ENCODE data around the gene BCOR. TPM values are rescaled to one million over a fixed set of nuclear protein-coding genes. Genes with fewer than 3 reads are reported as not detected.

Gene BCOR
- polyA plus RNA-seq, 1 of the 3 experiments (the other 2 are of a cell fraction) = 8.8 TPM

- TF ChIP-seq SMC3 (IDR thresholded peaks at IDR 0.05; ENCODE audit: low read depth, low read length) = no peak
- TF ChIP-seq FOXJ3 (CRISPR knock-in tag; IDR thresholded peaks at IDR 0.05) = no peak; the same call in 1 of the 2 replicates
- TF ChIP-seq, protein P1, sequence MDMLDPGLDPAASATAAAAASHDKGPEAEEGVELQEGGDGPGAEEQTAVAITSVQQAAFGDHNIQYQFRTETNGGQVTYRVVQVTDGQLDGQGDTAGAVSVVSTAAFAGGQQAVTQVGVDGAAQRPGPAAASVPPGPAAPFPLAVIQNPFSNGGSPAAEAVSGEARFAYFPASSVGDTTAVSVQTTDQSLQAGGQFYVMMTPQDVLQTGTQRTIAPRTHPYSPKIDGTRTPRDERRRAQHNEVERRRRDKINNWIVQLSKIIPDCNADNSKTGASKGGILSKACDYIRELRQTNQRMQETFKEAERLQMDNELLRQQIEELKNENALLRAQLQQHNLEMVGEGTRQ (IDR thresholded peaks at IDR 0.05; ENCODE audit: borderline replicate concordance, low read depth, low read length) = no peak
- TF ChIP-seq TCF12 (IDR thresholded peaks at IDR 0.05) = no peak
- no peak for TF ChIP-seq EP300 (IDR thresholded peaks at IDR 0.05; ENCODE audit: borderline replicate concordance in 1 of 2, low read depth in 1 of 2, low read length in 1 of 2)
- TF ChIP-seq MEF2A (IDR thresholded peaks at IDR 0.05; ENCODE audit: borderline replicate concordance, low read depth) = no peak
Measured at GRCh38 chrX:40009462-40009851, 88.3 kb downstream of the BCOR start (continued).

DNA sequence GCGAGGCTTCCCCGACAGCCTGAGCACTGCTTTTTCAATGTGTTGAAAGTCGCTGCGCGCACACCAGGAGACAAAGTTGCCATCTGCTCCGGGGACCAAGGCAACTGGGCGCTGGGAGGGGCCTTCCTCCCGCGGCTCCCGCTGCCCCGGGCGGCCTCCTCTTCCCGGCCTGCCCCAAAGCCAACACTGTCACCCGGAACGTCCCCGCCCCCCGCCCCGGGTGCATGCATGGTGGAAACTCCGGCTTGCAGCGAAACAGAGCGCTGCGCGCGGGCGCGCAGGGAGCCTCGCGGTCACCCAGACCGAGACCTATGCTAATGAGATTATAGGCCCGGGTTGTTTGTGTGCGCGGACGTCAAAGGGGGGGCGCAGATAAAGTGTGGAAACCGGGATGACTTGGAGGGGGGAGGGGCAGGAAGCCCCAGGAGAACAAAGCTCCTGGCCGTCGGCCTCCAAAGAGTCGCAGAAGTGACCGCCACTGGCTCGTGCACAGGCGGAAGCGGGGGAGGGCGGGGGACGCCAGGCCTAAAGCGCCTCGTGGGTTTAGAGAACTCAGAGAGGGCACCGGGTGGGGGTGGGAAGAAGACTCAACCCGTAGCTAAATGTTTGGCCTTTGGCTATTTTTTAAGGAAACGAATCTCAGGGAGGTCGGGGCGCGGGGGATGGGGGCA is 88.8 kb downstream of the BCOR start:
- no peaks in the 10 kb centered on the region for H3K79me2 ChIP-seq (ENCODE audit: insufficient read depth)
- no peak overlapping the region; a peak in 1 of 4 replicates for H3K4me3 ChIP-seq (ENCODE audit: low read depth in 2 of 2, low read length in 1 of 2)
- peak overlapping the region; percentile 52 for H3K4me2 ChIP-seq
- 34% methylated on average over 38 of the region's 52 CpGs for WGBS (ENCODE audit: low lambda C conversion rate)
- peak overlapping the region in 1 of 2 experiments; percentile 95; a peak in 2 of 4 replicates for H3K27ac ChIP-seq (ENCODE audit: low read depth in 2 of 2, low read length in 1 of 2)
- peaks cover 24% of the 10 kb centered on the region; the same call in 1 of the 2 replicates for H3K27me3 ChIP-seq (ENCODE audit: insufficient read depth)
- no peaks in the 10 kb centered on the region for H4K20me1 ChIP-seq (ENCODE audit: insufficient read depth)
- POLR2A ChIA-PET = interaction anchor here (0.7 to 1.3 kb wide), 4 partner anchors 34 to 144 kb away, joined by 3 to 5 read pairs (median 4); no protein-coding TSS in a partner anchor
- H3F3A ChIP-seq (replicated peaks; ENCODE audit: insufficient read depth) = no peaks in the 10 kb centered on the region
- H3K9ac ChIP-seq = no peak overlapping the region
- H3K9me2 ChIP-seq = no peaks in the 10 kb centered on the region
- no peaks in the 10 kb centered on the region for H3K9me3 ChIP-seq
- peak overlapping the region; percentile 51; the same call in 1 of the 2 replicates for H2AFZ ChIP-seq (ENCODE audit: low read depth)
- TF ChIP-seq MXI1 (IDR thresholded peaks at IDR 0.05; ENCODE audit: low read depth, low read length) (peak; percentile 18; the same call in 1 of the 2 replicates), MAX (IDR thresholded peaks at IDR 0.05; ENCODE audit: low read depth) (0 out of 2 replicates have a peak, but pooled peaks have one; percentile 17), RAD21 (IDR thresholded peaks at IDR 0.05; ENCODE audit: low read length) (no peak), CHD2 (IDR thresholded peaks at IDR 0.05; ENCODE audit: low read length, partially characterized antibody) (peak; percentile 67), TEAD4 (IDR thresholded peaks at IDR 0.05; ENCODE audit: borderline replicate concordance, insufficient read depth) (no peak)
- CTCF ChIA-PET = no interaction called here
- no peaks in the 10 kb centered on the region for H3K36me3 ChIP-seq (replicated peaks in 1 of 2; ENCODE audit: control insufficient read depth in 1 of 2, insufficient read depth in 2 of 2, low read length in 1 of 2)
- DNase-seq = peak; percentile 82
- peaks cover 0 to 40% of the 10 kb centered on the region in 2 experiments; a peak in 1 of 4 replicates for H3K4me1 ChIP-seq (ENCODE audit: control insufficient read depth in 1 of 2, insufficient read depth in 2 of 2, low read depth in 1 of 2, low read length in 1 of 2)
